GM23248 (cell line): ENCODE data around the gene RNASEL.

Experiments used
- EZH2 ChIP-seq: fragments of 200-600 bp; sonication (generic); IDR thresholded peaks from 2 replicates; pipeline ENCODE4 v1.6.1; 2018; ENCODE audit warnings: antibody characterized with exemption, mild to moderate bottlenecking; ENCODE audit not compliant: insufficient read depth, poor library complexity, severe bottlenecking
- EZH2phosphoT487 ChIP-seq: fragments of 200-600 bp; sonication (generic); IDR thresholded peaks from 2 replicates; pipeline ENCODE4 v1.6.1; 2018; ENCODE audit warnings: antibody characterized with exemption, moderate library complexity, mild to moderate bottlenecking, low read depth; ENCODE audit not compliant: insufficient read depth

- TF ChIP-seq EZH2phosphoT487 (no peak), EZH2 (no peak)
Observed at GRCh38 chr1:182631053-182631677, 42.1 kb upstream of the RNASEL start.
